ENCODE results near the gene TJP3.

Gene TJP3

DNA sequence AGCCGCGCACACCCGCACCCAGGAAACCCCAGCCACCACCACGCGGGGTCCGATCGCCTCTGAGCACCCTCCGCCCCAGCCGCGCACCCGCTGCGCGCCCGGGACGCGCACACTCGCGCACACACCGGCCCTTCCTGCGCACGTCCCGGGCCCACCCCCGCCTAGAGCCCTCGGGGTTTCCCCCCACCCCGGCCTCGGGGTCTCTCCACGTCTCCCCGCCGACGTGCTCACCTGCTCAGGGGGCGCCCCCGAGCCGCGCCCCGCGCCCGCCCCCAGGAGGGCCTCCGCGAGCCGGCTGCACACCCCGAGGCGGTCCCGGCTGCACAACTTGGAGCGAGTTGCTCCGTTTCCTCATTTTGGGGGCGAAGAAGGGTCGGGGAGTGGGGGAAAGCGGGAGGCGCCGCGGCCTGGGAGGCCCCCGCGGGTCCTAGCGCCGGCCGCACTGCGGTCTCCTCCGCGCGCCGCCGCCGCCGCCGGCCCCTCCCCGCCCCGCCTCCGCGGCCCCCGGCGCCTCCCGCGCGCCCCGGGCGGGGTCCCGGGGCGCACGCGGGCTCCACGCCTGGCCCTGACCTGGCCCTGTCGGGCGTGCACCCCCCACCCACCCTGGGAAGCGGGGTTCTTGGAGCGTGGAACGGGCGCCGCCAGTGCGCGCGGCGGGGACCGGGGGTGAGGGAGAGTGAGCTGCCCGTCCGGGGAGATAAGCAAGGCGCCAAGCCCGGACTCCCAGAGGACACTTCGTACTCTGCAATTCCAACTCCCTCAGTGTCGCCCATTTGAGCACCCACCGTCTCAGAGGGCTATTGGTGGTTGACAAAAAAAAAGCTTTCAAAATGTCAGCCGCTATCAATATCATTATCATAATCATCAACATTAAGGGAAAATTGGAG lies 78.0 kb downstream of the TJP3 start, which contains the start of gene MATK:
Gene MATK (minus strand): TSS at position 444 of the 887 bp plus-strand sequence. CDS start 1,246 bp downstream, outside the sequence.
- peak within 1 kb of the TSS; percentile 9 for H3K4me2 ChIP-seq (ENCODE audit: low read length)
- H2AFZ ChIP-seq = peak within 1 kb of the TSS; percentile 46
- no peaks in the 10 kb centered on the region for H3K27me3 ChIP-seq (ENCODE audit: control insufficient read depth, insufficient read depth, low read length)
- no peaks in the 10 kb centered on the region for H3K36me3 ChIP-seq (ENCODE audit: control insufficient read depth, insufficient read depth, low read length)
- H3K9me3 ChIP-seq (ENCODE audit: control insufficient read depth, low read length) = no peaks in the 10 kb centered on the region
- H3K27ac ChIP-seq = no peak within 1 kb of the TSS
- no peaks in the 10 kb centered on the region for H3K79me2 ChIP-seq
- no peak within 1 kb of the TSS for H3K4me3 ChIP-seq (ENCODE audit: low read depth, low read length)
- H3K9ac ChIP-seq = no peak within 1 kb of the TSS
- TF ChIP-seq, protein P1, sequence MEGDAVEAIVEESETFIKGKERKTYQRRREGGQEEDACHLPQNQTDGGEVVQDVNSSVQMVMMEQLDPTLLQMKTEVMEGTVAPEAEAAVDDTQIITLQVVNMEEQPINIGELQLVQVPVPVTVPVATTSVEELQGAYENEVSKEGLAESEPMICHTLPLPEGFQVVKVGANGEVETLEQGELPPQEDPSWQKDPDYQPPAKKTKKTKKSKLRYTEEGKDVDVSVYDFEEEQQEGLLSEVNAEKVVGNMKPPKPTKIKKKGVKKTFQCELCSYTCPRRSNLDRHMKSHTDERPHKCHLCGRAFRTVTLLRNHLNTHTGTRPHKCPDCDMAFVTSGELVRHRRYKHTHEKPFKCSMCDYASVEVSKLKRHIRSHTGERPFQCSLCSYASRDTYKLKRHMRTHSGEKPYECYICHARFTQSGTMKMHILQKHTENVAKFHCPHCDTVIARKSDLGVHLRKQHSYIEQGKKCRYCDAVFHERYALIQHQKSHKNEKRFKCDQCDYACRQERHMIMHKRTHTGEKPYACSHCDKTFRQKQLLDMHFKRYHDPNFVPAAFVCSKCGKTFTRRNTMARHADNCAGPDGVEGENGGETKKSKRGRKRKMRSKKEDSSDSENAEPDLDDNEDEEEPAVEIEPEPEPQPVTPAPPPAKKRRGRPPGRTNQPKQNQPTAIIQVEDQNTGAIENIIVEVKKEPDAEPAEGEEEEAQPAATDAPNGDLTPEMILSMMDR (IDR thresholded peaks at IDR 0.05) = no peak
- H3K4me1 ChIP-seq = no peaks in the 10 kb centered on the region

DNA sequence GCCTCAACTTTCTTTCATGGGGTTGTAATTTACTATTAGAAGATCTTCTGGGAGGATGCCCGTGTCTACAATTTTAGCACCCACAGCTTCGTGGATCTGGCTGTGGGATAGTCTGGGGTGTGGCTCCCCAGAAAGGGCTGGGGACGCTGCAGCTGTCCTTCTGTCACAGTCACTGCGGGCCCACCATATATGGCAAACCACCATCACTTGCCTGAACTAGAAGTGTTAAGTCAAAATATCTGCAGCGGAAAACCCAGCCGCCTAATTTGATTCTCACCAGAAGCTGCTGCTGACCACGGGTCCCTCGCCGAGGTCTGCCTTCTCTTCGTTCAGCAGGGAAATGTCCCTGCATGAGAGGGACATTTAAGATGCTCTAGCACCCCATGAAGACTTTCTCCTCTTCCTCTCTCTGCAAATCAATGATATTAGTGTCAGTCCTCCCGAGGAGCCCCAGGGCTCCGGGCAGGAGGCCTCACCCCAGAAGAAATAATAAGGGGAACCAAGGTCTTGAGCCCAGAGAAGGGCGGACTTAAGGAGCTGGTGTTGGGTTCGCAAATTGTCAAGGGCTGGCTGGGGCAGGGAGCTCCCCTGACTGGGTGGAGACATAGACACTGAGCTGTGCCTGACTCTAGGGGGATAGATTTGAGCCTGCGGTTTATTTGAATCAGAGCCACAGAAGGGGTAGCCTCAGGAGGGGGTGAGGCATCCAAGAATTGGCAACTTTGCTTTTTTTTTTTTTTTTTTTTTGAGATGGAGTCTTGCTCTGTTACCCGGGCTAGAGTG lies 81.0 kb downstream of the TJP3 start:
- no peaks in the 10 kb centered on the region for H3K27me3 ChIP-seq (ENCODE audit: control insufficient read depth, insufficient read depth, low read length)
- TF ChIP-seq, protein P1 (IDR thresholded peaks at IDR 0.05) = no peak
- no peaks in the 10 kb centered on the region for H3K79me2 ChIP-seq
- no peaks in the 10 kb centered on the region for H3K36me3 ChIP-seq (ENCODE audit: control insufficient read depth, insufficient read depth, low read length)
- no peaks in the 10 kb centered on the region for H3K9me3 ChIP-seq (ENCODE audit: control insufficient read depth, low read length)
- H3K4me1 ChIP-seq = no peaks in the 10 kb centered on the region
- no peak overlapping the region for H2AFZ ChIP-seq
- no peak overlapping the region for H3K9ac ChIP-seq
- no peak overlapping the region for H3K4me2 ChIP-seq (ENCODE audit: low read length)
- no peak overlapping the region for H3K4me3 ChIP-seq (ENCODE audit: low read depth, low read length)
- H3K27ac ChIP-seq = no peak overlapping the region

DNA sequence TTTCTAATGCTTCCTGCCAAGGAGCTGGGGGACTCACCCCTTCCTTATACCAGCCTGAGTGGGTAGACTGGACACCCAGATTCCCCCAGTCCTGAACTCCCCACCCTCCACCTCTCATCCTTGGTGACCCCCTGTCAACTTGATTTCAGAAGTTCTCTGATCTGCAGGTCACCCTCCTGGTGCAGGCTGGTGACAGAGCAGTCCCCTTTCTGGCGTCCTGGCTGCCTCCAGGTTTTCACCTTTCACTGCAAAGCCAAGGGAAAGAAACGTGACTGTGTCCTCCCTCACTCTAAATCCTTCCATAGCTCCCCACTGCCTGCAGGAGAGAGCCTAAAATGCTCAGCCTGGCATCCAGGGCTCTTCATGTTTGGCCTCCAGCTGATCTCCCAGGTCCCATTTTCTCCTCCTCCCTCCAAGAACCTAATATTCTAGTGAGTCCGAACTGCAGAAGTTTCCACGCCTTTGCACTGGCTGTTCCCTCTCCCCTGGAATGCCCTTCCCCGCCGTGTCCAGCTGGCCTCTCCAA lies 82.1 kb downstream of the TJP3 start:
- no peaks in the 10 kb centered on the region for H3K27me3 ChIP-seq (ENCODE audit: control insufficient read depth, insufficient read depth, low read length)
- TF ChIP-seq, protein P1 (IDR thresholded peaks at IDR 0.05) = no peak
- H3K36me3 ChIP-seq (ENCODE audit: control insufficient read depth, insufficient read depth, low read length) = no peaks in the 10 kb centered on the region

DNA sequence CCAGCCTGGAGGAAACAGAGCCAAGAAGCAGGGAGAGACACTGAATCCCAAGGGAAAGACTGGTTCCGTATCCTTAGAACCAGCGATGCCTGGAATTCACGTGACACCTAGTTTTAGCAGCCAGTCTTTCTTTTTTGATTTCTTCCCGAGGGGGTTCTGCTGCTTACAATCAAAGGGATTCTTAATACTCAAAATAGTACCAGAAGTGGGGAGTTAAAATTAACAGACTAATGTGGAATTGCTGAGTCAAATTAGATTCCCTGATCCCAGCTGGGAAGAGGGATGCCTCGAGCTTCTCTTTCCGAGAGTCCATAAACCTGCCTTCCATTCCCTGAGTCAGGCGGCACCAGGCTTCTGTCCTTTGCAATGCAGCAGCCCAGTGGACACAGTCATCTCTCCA lies 82.8 kb downstream of the TJP3 start:
- Histone ChIP-seq H3K27ac (no peak overlapping the region), H3K9me3 (ENCODE audit: control insufficient read depth, low read length) (no peaks in the 10 kb centered on the region), H3K36me3 (ENCODE audit: control insufficient read depth, insufficient read depth, low read length) (no peaks in the 10 kb centered on the region), H3K79me2 (no peaks in the 10 kb centered on the region), H3K27me3 (ENCODE audit: control insufficient read depth, insufficient read depth, low read length) (no peaks in the 10 kb centered on the region), H3K4me2 (ENCODE audit: low read length) (no peak overlapping the region), H3K4me3 (ENCODE audit: low read depth, low read length) (no peak overlapping the region), H2AFZ (no peak overlapping the region), H3K4me1 (no peaks in the 10 kb centered on the region), H3K9ac (no peak overlapping the region)
- TF ChIP-seq, protein P1 (IDR thresholded peaks at IDR 0.05) = no peak

More for the DNA sequence above, 82.1 kb downstream of the TJP3 start:
- no peaks in the 10 kb centered on the region for H3K9me3 ChIP-seq (ENCODE audit: control insufficient read depth, low read length)
- H3K27ac ChIP-seq = no peak overlapping the region
- no peaks in the 10 kb centered on the region for H3K79me2 ChIP-seq
- no peaks in the 10 kb centered on the region for H3K4me1 ChIP-seq
- H3K4me2 ChIP-seq (ENCODE audit: low read length) = no peak overlapping the region
- no peak overlapping the region for H2AFZ ChIP-seq
- no peak overlapping the region for H3K4me3 ChIP-seq (ENCODE audit: low read depth, low read length)
- H3K9ac ChIP-seq = no peak overlapping the region
